NCI-H2081 treated with DMSO at 0.1 percent for 48 hours (cell line): ENCODE measurements around the gene PCYT2.

Source experiments
- DNase-seq: peaks from one replicate; lab custom pipeline; 2025; lab: John Stamatoyannopoulos, UW

PCYT2 gene

GRCh38 chr17:81912441-81913309 is 1.5 kb upstream of the PCYT2 start:
- DNase-seq, result no peak

GRCh38 chr17:81911969-81912368 is 770 bp upstream of the PCYT2 start:
- no peak for DNase-seq

GRCh38 chr17:81910840-81911276 is 341 bp downstream of the PCYT2 start:
- no peak for DNase-seq

- no peak for DNase-seq
Measured at GRCh38 chr17:81909966-81910839, 996 bp downstream of the PCYT2 start.

- no peak for DNase-seq
Measured at GRCh38 chr17:81909231-81909630, 2.0 kb downstream of the PCYT2 start.

GRCh38 chr17:81908793-81909192 is 2.4 kb downstream of the PCYT2 start:
- DNase-seq, result no peak

GRCh38 chr17:81907219-81908145 is 3.7 kb downstream of the PCYT2 start:
- DNase-seq, result no peak

GRCh38 chr17:81906476-81907218 is 4.6 kb downstream of the PCYT2 start:
- no peak for DNase-seq

- DNase-seq, result no peak
Measured at GRCh38 chr17:81905993-81906392, 5.2 kb downstream of the PCYT2 start.

GRCh38 chr17:81905424-81905875 is 5.7 kb downstream of the PCYT2 start:
- no peak for DNase-seq

GRCh38 chr17:81904600-81905423 is 6.4 kb downstream of the PCYT2 start:
- no peak for DNase-seq

- DNase-seq, result no peak
Measured at GRCh38 chr17:81903896-81904599, 7.2 kb downstream of the PCYT2 start.

GRCh38 chr17:81903415-81903831 is 7.8 kb downstream of the PCYT2 start:
- DNase-seq, result no peak

- DNase-seq, result no peak
Measured at GRCh38 chr17:81902653-81903414, 8.4 kb downstream of the PCYT2 start.

GRCh38 chr17:81902023-81902652 is 9.1 kb downstream of the PCYT2 start, which contains the start of gene NPB:
Gene NPB (plus strand): TSS chr17:81902238. CDS start chr17:81902278, 40 bp downstream.
- DNase-seq, result no peak

- no peak for DNase-seq
Measured at GRCh38 chr17:81901167-81902022, 9.8 kb downstream of the PCYT2 start.

GRCh38 chr17:81900181-81900820 is 10.9 kb downstream of the PCYT2 start:
- no peak for DNase-seq
